Measurements from ENCODE around the gene RASGEF1B. TPM values are rescaled to one million over a fixed set of nuclear protein-coding genes. Genes with fewer than 3 reads are reported as not detected.

The RASGEF1B gene
- total and polyA plus RNA-seq, 2 of the 4 experiments (the other 2 are of a cell fraction): 0.09 to 0.36 TPM

GRCh38 chr4:81452452-81453006, 19.2 kb downstream of the RASGEF1B start:
- H4K5ac ChIP-seq (ENCODE audit: low read depth, low read length): no peak overlapping the region
- no peak overlapping the region for H2AK9ac ChIP-seq (replicated peaks; ENCODE audit: low read depth, low read length, poor library complexity)
- no peaks in the 10 kb centered on the region for H3K9me1 ChIP-seq (ENCODE audit: insufficient read depth, low read length)
- H3K79me1 ChIP-seq (ENCODE audit: low read depth in 1 of 2, low read length in 2 of 2): no peaks in the 10 kb centered on the region
- no peak overlapping the region for H4K8ac ChIP-seq (ENCODE audit: low read depth in 2 of 2, low read length in 2 of 2)
- no peak overlapping the region for H3K56ac ChIP-seq (ENCODE audit: extremely low read depth, insufficient read depth, low read length)
- intact Hi-C loops (cut with micrococcal nuclease): no loop called here
- no peak overlapping the region for H3K27ac ChIP-seq (ENCODE audit: insufficient read depth, low read length)
- no CpG with 5 or more reads among the region's 1 CpG for WGBS, 2 experiments (ENCODE audit: extremely low coverage in 2 of 2, insufficient read length in 1 of 2)
- H3K4me3 ChIP-seq (ENCODE audit: insufficient read depth, low read depth, low read length): no peak overlapping the region
- in situ Hi-C loops (cut with MboI; ENCODE audit: low sequenced_read_pairs): no loop called here
- no peak overlapping the region for H2AK5ac ChIP-seq (ENCODE audit: low read depth, low read length)
- peak; percentile 69 for ATAC-seq (ENCODE audit: low read depth)
- POLR2A ChIA-PET (ENCODE audit: unreplicated experiment): no interaction called here
- H3K18ac ChIP-seq (ENCODE audit: low read depth, low read length): no peak overlapping the region; the same call in 1 of the 2 replicates
- H3K27me3 ChIP-seq (ENCODE audit: control insufficient read depth, insufficient read depth, low read length): no peaks in the 10 kb centered on the region; the same call in 1 of the 2 replicates
- no peak overlapping the region for H3K4ac ChIP-seq (ENCODE audit: low read depth, low read length)
- dilution Hi-C loops (cut with HindIII; ENCODE audit: low sequenced_read_pairs, unreplicated experiment): no loop called here
- H3K9me3 ChIP-seq (ENCODE audit: control insufficient read depth, insufficient read depth, low read length): no peaks in the 10 kb centered on the region
- no peak overlapping the region for H3K4me2 ChIP-seq (ENCODE audit: low read depth, low read length)
- H2AFZ ChIP-seq (replicated peaks; ENCODE audit: low read length, poor library complexity): no peak overlapping the region
- no peak overlapping the region for H2BK5ac ChIP-seq (ENCODE audit: low read depth, low read length, poor library complexity, severe bottlenecking)
- H3K4me1 ChIP-seq (ENCODE audit: control insufficient read depth, insufficient read depth, low read length): peaks cover 5% of the 10 kb centered on the region; the same call in 1 of the 2 replicates
- peaks cover 2% of the 10 kb centered on the region; the same call in 1 of the 2 replicates for H3K36me3 ChIP-seq (ENCODE audit: control insufficient read depth, insufficient read depth, low read length)
- BruUV-seq (replicated peaks): no TSS peak
- CTCF ChIA-PET: interaction anchor here (1.6 kb wide), 1 partner anchor 14 kb away, joined by 6 read pairs; no protein-coding TSS in a partner anchor
- DNase-seq: peak; percentile 40
- H3K14ac ChIP-seq (replicated peaks; ENCODE audit: low read depth, low read length): no peak overlapping the region
- H2BK20ac ChIP-seq (ENCODE audit: low read depth, low read length): no peak overlapping the region
- H3K9ac ChIP-seq (ENCODE audit: low read depth, low read length): no peak overlapping the region
- no peak overlapping the region for H3K23ac ChIP-seq (ENCODE audit: low read depth, low read length)
- H4K20me1 ChIP-seq (ENCODE audit: insufficient read depth, low read length): no peaks in the 10 kb centered on the region
- H2BK15ac ChIP-seq (ENCODE audit: low read depth, low read length): no peak overlapping the region
- no peak overlapping the region for H2BK120ac ChIP-seq (ENCODE audit: low read depth, low read length)
- TF ChIP-seq RAD21 (IDR thresholded peaks at IDR 0.05; ENCODE audit: low read length): no peak
- TF ChIP-seq FOS (IDR thresholded peaks at IDR 0.05; ENCODE audit: low read depth, low read length): no peak
- no peak for TF ChIP-seq POLR2A (IDR thresholded peaks at IDR 0.05; ENCODE audit: low read depth, low read length)
- no peak overlapping the region for H4K91ac ChIP-seq (ENCODE audit: insufficient read depth, low read depth, low read length)

Data from IMR-90 (cell line).